DOHH2 (cell line): ENCODE measurements around the gene PDE6G.

ENCODE experiments used
- CTCF ChIP-seq: fragments of 200-600 bp; sonication (generic); IDR thresholded peaks from one replicate; pipeline ENCODE4 v1.5.1; 2014; ENCODE audit warnings: antibody characterized with exemption, mild to moderate bottlenecking, low read depth, low read length; ENCODE audit not compliant: poor library complexity, severe bottlenecking
- EZH2phosphoT487 ChIP-seq: fragments of 200-600 bp; sonication (generic); IDR thresholded peaks from 2 replicates; pipeline ENCODE4 v1.6.1; 2017; ENCODE audit warnings: borderline replicate concordance, mild to moderate bottlenecking, antibody characterized with exemption, low read length, moderate library complexity, mixed read lengths

DNA sequence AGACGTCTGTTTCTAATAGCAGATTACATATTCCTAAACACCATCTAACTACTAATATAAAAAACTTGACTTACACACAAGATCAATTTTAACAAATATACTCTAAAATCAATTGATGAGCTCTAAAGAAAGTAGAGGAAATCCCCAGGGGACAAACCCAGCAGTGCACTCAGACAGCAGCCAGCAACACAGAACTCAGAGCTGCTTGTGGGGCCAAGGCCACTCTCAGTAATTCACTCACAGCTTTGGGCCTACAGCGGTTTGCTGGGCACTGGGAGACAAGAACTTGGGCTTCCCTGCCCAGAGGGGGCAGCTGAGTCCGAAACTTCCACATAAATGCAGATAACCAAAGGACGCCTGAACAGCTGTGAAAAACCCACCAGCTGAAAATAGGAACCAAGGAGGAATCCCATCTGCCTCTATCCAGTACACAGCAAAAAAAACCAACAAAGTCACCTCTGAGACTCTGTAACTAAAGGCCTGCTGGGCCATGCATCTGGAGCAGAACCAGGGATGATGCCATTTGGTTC, 40.9 kb downstream of the PDE6G start:
- TF ChIP-seq CTCF, result no peak
- TF ChIP-seq EZH2phosphoT487, result no peak
